T-cell (primary cell): Measurements from ENCODE around the gene THADA. TPM values are rescaled to one million over a fixed set of nuclear protein-coding genes. Genes with fewer than 3 reads are reported as not detected.

Source experiments
- ATAC-seq, 4 experiments: fragments of 200-7000 bp in 3 of 4; fragments of 150-1000 bp in 1 of 4; cut with Tn5 transposase; replicated peaks in 1 of 4; 1 replicate in 3 of 4; 2 replicates in 1 of 4; pipeline ENCODE4 v1.10.0; 2021; ENCODE audit warnings: moderate library complexity in 3 of 4, mild to moderate bottlenecking in 2 of 4, moderate number of reproducible peaks in 1 of 4
- CTCF ChIA-PET, 2 donors: fragments of 300-600 bp; sonication (Branson Sonifier 250); formaldehyde crosslinking; loops; one replicate each; lab custom pipeline; 2022; ENCODE audit warnings: antibody characterized with exemption in 2 of 2; lab: Charles Lee
- POLR2A ChIA-PET, 2 donors: fragments of 300-600 bp; sonication (Branson Sonifier 250); formaldehyde crosslinking; loops; one replicate each; lab custom pipeline; 2022; ENCODE audit warnings: antibody characterized with exemption in 2 of 2; lab: Charles Lee
- DNase-seq, 35 experiments: peaks; one replicate each; pipeline versions ENCODE4 v3.0.0 to v3.0.0-alpha.2; 2013 to 2023
- H3K27ac ChIP-seq: one replicate; pipeline ENCODE4 v1.5.1; 2013; ENCODE audit warnings: low read length
- H3K27me3 ChIP-seq, 2 experiments: replicated peaks in 1 of 2; 1 replicate in 1 of 2; 2 replicates in 1 of 2; pipeline versions ENCODE4 v1.6.1 to v1.7.0; 2013; ENCODE audit warnings: low read length in 1 of 2, mixed read lengths in 1 of 2; ENCODE audit not compliant: control insufficient read depth in 2 of 2, insufficient read depth in 2 of 2; ENCODE audit errors: extremely low read depth in 1 of 2
- H3K36me3 ChIP-seq, 2 donors: 1 replicate in 1 of 2; 2 replicates in 1 of 2; pipeline versions ENCODE4 v1.6.1 to v1.7.0; 2013; ENCODE audit warnings: low read length in 1 of 2; ENCODE audit not compliant: control insufficient read depth in 2 of 2, insufficient read depth in 1 of 2; ENCODE audit errors: extremely low read depth in 1 of 2
- H3K4me1 ChIP-seq, 2 experiments: 1 replicate in 1 of 2; 2 replicates in 1 of 2; pipeline versions ENCODE4 v1.6.1 to v1.7.0; 2013; ENCODE audit warnings: low read length in 2 of 2, mixed read lengths in 1 of 2; ENCODE audit not compliant: insufficient read depth in 2 of 2, control insufficient read depth in 1 of 2; ENCODE audit errors: extremely low read depth in 1 of 2
- H3K4me3 ChIP-seq, 2 donors: 1 replicate in 1 of 2; 2 replicates in 1 of 2; pipeline versions ENCODE4 v1.5.1 to v1.7.0; 2013; ENCODE audit warnings: mild to moderate bottlenecking in 2 of 2, low read length in 1 of 2, moderate library complexity in 1 of 2; ENCODE audit not compliant: control insufficient read depth in 1 of 2; ENCODE audit errors: extremely low read depth in 1 of 2
- H3K9me3 ChIP-seq: 2 replicates; pipeline ENCODE4 v1.7.0; 2013
- H3K27ac Mint-ChIP-seq, 2 donors: one replicate each; pipeline ENCODE4 v1.8.0; 2020 to 2021; ENCODE audit warnings: mild to moderate bottlenecking in 2 of 2, mixed read lengths in 2 of 2
- H3K27me3 Mint-ChIP-seq, 2 donors: one replicate each; pipeline ENCODE4 v1.8.0; 2021 to 2022; ENCODE audit warnings: mixed read lengths in 2 of 2
- H3K36me3 Mint-ChIP-seq: one replicate; pipeline ENCODE4 v1.8.0; 2021; ENCODE audit warnings: mixed read lengths
- H3K4me1 Mint-ChIP-seq, 3 donors: one replicate each; pipeline ENCODE4 v1.8.0; 2020 to 2022; ENCODE audit warnings: mixed read lengths in 3 of 3, mild to moderate bottlenecking in 1 of 3
- H3K4me3 Mint-ChIP-seq, 3 donors: one replicate each; pipeline ENCODE4 v1.8.0; 2020 to 2022; ENCODE audit warnings: mild to moderate bottlenecking in 3 of 3, mixed read lengths in 3 of 3, moderate library complexity in 3 of 3
- H3K9me3 Mint-ChIP-seq, 3 donors: one replicate each; pipeline ENCODE4 v1.8.0; 2020 to 2022; ENCODE audit warnings: mixed read lengths in 3 of 3
- WGBS: methylation state at CpG from one replicate; pipeline ENCODE4 v1.1.5; 2013; ENCODE audit warnings: missing lambda C conversion rate; ENCODE audit not compliant: insufficient coverage; 5-methylcytosine and 5-hydroxymethylcytosine counted together
- total RNA-seq, 35 experiments: library from RNA in 6 of 35; stranded (reverse) in 6 of 35; fragments of 120-200 nt in 1 of 35; gene quantifications; one replicate each; pipeline versions ENCODE4 v1.2.1 to v1.2.4 and lab custom pipeline; 2013 to 2026

The THADA gene
- total RNA-seq, 5 donors from 2014 or later (not counting 1 experiment from before 2014, with no cell fraction given): 36.4 to 50.5 (median 40.6) TPM

DNA sequence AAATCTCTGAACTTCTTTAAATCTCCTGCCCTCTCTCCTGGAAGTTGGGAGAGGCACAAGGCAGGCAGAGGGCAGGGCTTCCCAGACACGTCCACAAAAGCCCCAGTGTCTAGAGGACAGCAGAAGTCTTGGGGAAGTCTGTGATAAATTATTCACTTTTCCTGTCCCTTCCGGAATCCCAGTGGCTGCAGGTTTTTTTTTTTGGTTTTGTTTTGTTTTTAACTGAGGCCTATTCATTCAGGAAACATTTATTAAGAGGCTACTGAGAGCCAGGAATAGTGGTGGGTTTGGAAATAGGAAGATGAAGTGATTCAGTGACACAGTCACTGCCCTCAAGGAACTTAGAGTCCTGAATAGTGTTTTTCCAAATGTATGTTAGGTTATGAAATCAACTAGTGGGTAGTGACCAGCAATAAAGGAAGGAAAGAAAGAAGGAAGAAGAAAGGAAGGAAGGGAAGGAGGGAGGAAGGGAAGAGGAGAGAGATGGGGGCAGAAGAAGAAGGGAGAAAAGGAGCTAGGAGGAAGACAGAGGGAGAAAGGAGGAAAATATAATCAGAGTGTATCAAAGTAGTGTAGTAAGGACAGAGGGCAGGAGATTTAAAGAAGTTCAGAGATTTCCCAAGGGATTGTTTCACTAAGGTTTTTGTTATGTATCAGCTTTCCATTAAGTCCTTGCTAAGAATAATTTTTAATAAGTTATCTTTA, 270.6 kb downstream of the THADA start:
- no peaks in the 10 kb centered on the region for H3K4me1 ChIP-seq
- Mint-ChIP-seq H3K4me3 (no peak overlapping the region), H3K27me3 (no peaks in the 10 kb centered on the region), H3K9me3 (no peaks in the 10 kb centered on the region), H3K27ac (no peak overlapping the region), H3K4me1 (peaks cover 0 to 4% (median 0%) of the 10 kb centered on the region in 3 donors), H3K36me3 (peaks cover 48% of the 10 kb centered on the region)
- H3K4me3 ChIP-seq: no peak overlapping the region
- peaks cover 0 to 9% of the 10 kb centered on the region in 2 donors for H3K36me3 ChIP-seq
- no peaks in the 10 kb centered on the region for H3K9me3 ChIP-seq
- CTCF ChIA-PET: interaction anchor here in 1 of 2 donors (0.6 to 0.7 kb wide), 2 partner anchors 9 to 571 kb away, joined by 3 to 4 read pairs; no protein-coding TSS in a partner anchor
- DNase-seq (no peak), ATAC-seq (no peak)
- WGBS: no CpG with 5 or more reads among the region's 2 CpGs
- H3K27me3 ChIP-seq: no peaks in the 10 kb centered on the region
- H3K27ac ChIP-seq: no peak overlapping the region
- POLR2A ChIA-PET: no interaction called here

DNA sequence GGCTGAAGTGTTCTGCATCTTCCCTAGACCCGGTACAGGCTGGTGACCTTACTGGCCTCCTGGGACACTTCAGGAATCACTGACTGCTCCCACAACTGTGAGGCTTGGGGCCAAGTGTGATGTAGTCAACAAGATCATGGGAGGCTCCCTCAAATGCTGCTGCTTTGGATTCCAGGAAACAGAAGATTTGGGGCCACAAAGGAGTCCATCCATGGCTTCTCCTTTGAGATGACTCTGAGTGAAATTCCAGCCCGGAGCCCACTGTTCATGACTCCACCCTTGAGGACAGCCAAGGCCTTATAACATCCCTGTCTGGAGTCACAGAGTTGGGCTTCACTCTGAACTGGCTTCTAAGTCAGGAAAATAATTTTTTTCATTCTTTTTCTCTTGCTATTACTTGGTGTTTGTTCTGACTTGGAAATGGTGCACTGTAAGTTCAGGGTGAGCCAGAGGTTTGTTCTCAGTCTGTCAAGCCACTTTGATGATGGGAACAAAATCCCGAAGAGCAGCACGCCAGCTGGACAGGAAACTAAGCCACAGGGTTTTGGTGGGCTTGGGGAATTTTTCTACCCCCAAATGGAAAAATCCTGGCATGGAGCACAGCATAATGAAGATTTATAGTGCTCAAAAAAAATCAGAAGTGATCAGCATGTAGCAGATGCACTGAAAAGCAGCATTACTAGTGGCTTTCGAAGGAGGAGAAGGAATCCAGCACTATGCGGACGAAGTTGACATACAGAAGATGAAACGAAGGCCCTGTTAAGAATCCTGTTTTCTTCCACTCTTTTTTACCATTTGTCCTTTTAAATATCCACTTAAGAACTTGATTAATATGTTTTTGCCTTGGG, 271.4 kb downstream of the THADA start:
- H3K27me3 ChIP-seq: no peaks in the 10 kb centered on the region
- Mint-ChIP-seq H3K9me3 (no peaks in the 10 kb centered on the region), H3K27me3 (no peaks in the 10 kb centered on the region), H3K4me3 (no peak overlapping the region), H3K27ac (no peak overlapping the region), H3K4me1 (peaks cover 0 to 6% (median 0%) of the 10 kb centered on the region in 3 donors), H3K36me3 (peaks cover 56% of the 10 kb centered on the region)
- 100% methylated on average over 2 of the region's 8 CpGs for WGBS
- ATAC-seq (no peak), DNase-seq (no peak)
- ChIA-PET POLR2A (no interaction called here), CTCF (no interaction called here)
- no peaks in the 10 kb centered on the region for H3K9me3 ChIP-seq
- H3K27ac ChIP-seq: no peak overlapping the region
- H3K36me3 ChIP-seq: peaks cover 0 to 17% of the 10 kb centered on the region in 2 donors
- no peaks in the 10 kb centered on the region for H3K4me1 ChIP-seq
- no peak overlapping the region for H3K4me3 ChIP-seq

DNA sequence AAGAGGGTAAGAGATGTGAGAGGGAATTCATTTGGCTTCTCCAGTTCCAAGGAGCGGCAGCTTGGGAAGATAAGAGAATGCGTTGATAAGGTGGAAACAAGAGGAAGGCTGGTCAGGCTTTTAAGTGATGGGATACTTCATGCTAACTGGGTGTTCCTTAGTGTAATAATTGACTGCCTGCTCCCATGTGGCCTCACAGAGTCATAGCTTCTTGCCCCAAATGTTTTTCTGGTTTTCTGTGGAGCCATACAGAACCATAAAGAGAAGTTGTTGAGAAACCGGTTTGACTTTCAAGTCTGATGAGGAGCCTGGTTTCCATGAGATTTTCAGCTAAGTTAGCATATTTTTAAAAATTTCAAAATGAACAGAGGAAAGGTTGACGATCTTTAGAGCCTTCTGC, 272.0 kb downstream of the THADA start:
- Mint-ChIP-seq H3K36me3 (peaks cover 61% of the 10 kb centered on the region), H3K27me3 (no peaks in the 10 kb centered on the region), H3K27ac (no peak overlapping the region), H3K4me3 (no peak overlapping the region), H3K9me3 (no peaks in the 10 kb centered on the region), H3K4me1 (peaks cover 0 to 6% (median 2%) of the 10 kb centered on the region in 3 donors)
- CTCF ChIA-PET: no interaction called here
- H3K9me3 ChIP-seq: no peaks in the 10 kb centered on the region
- 93% methylated on average over 4 of the region's 4 CpGs for WGBS
- ATAC-seq (no peak), DNase-seq (no peak)
- H3K36me3 ChIP-seq: peaks cover 0 to 20% of the 10 kb centered on the region in 2 donors
- no peaks in the 10 kb centered on the region for H3K27me3 ChIP-seq
- no peak overlapping the region for H3K27ac ChIP-seq
- H3K4me1 ChIP-seq: no peaks in the 10 kb centered on the region
- no peak overlapping the region for H3K4me3 ChIP-seq
- POLR2A ChIA-PET: no interaction called here

DNA sequence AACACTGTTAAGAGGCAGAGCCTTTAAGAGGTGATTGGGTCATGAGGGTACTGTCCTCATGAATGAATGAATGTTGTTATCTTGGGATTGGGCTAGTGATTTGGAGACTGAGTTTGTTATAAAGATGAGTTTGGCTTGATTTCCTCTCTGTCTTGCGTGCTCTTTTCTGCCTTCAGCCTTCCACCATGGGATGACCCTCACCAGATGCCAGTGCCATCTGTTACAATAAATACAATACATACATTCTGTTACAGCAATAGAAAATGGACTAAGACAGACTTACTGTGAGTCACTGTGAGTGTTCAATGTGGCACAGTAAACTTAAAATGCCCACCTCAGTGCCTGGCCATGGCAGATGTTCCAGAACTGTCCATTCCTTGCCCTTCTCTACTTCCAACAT, 274.4 kb downstream of the THADA start:
- no peak for ATAC-seq
- H3K36me3 ChIP-seq: peaks cover 0 to 20% of the 10 kb centered on the region in 2 donors
- ChIA-PET POLR2A (no interaction called here), CTCF (interaction anchor here in 1 of 2 donors (0.5 kb wide), 1 partner anchor 50 kb away, joined by 4 read pairs; no protein-coding TSS in a partner anchor)
- H3K9me3 ChIP-seq: no peaks in the 10 kb centered on the region
- H3K4me1 Mint-ChIP-seq: peaks cover 5 to 6% (median 5%) of the 10 kb centered on the region in 3 donors
- H3K27ac Mint-ChIP-seq: no peak overlapping the region
- no peak overlapping the region for H3K4me3 ChIP-seq
- H3K27me3 ChIP-seq: no peaks in the 10 kb centered on the region
- no CpG with 5 or more reads among the region's 1 CpG for WGBS
- no peaks in the 10 kb centered on the region for H3K9me3 Mint-ChIP-seq
- no peaks in the 10 kb centered on the region for H3K27me3 Mint-ChIP-seq
- no peaks in the 10 kb centered on the region for H3K4me1 ChIP-seq
- no peak overlapping the region for H3K4me3 Mint-ChIP-seq
- no peak overlapping the region for H3K27ac ChIP-seq
- DNase-seq: no peak
- H3K36me3 Mint-ChIP-seq: peaks cover 54% of the 10 kb centered on the region

- Mint-ChIP-seq H3K36me3 (peaks cover 47% of the 10 kb centered on the region), H3K4me1 (peaks cover 6 to 11% (median 11%) of the 10 kb centered on the region in 3 donors), H3K27me3 (no peaks in the 10 kb centered on the region), H3K9me3 (no peaks in the 10 kb centered on the region), H3K4me3 (no peak overlapping the region), H3K27ac (no peak overlapping the region)
- ChIA-PET POLR2A (no interaction called here), CTCF (no interaction called here)
- H3K4me1 ChIP-seq: peaks cover 0 to 2% of the 10 kb centered on the region in 2 experiments
- H3K9me3 ChIP-seq: no peaks in the 10 kb centered on the region
- 100% methylated on average over 1 of the region's 2 CpGs for WGBS
- H3K27me3 ChIP-seq: no peaks in the 10 kb centered on the region
- peaks cover 0 to 20% of the 10 kb centered on the region in 2 donors for H3K36me3 ChIP-seq
- H3K27ac ChIP-seq: no peak overlapping the region
- no peak for ATAC-seq
- H3K4me3 ChIP-seq: no peak overlapping the region
- no peak for DNase-seq
These were observed 276.3 kb downstream of the THADA start for GRCh38 chr2:43319541-43319940.

- no peak for DNase-seq
- H3K27me3 Mint-ChIP-seq: no peaks in the 10 kb centered on the region
- H3K4me3 ChIP-seq: no peak overlapping the region
- H3K4me3 Mint-ChIP-seq: no peak overlapping the region
- H3K4me1 Mint-ChIP-seq: peaks cover 6 to 11% (median 11%) of the 10 kb centered on the region in 3 donors
- peaks cover 43% of the 10 kb centered on the region for H3K36me3 Mint-ChIP-seq
- no peaks in the 10 kb centered on the region for H3K9me3 ChIP-seq
- ATAC-seq: no peak
- ChIA-PET CTCF (interaction anchor here in 1 of 2 donors (0.5 kb wide), 1 partner anchor 285 kb away, joined by 5 read pairs; no protein-coding TSS in a partner anchor), POLR2A (interaction anchor here in 1 of 2 donors (0.6 kb wide), 1 partner anchor 43 kb away, joined by 4 read pairs; no protein-coding TSS in a partner anchor)
- peaks cover 0 to 16% of the 10 kb centered on the region in 2 donors for H3K36me3 ChIP-seq
- H3K27me3 ChIP-seq: no peaks in the 10 kb centered on the region
- H3K27ac ChIP-seq: no peak overlapping the region
- peaks cover 0 to 2% of the 10 kb centered on the region in 2 experiments for H3K4me1 ChIP-seq
- H3K27ac Mint-ChIP-seq: no peak overlapping the region
- H3K9me3 Mint-ChIP-seq: no peaks in the 10 kb centered on the region
These were observed 277.0 kb downstream of the THADA start for GRCh38 chr2:43318791-43319190.
